IPS DF 4.7 (cell line): Measurements from ENCODE around the gene FGD5.

ENCODE experiments used
- DNase-seq: peaks from one replicate; pipeline ENCODE4 v3.0.0-alpha.2; 2013; ENCODE audit warnings: low spot score; ENCODE audit errors: extremely low read depth

The FGD5 gene

DNA sequence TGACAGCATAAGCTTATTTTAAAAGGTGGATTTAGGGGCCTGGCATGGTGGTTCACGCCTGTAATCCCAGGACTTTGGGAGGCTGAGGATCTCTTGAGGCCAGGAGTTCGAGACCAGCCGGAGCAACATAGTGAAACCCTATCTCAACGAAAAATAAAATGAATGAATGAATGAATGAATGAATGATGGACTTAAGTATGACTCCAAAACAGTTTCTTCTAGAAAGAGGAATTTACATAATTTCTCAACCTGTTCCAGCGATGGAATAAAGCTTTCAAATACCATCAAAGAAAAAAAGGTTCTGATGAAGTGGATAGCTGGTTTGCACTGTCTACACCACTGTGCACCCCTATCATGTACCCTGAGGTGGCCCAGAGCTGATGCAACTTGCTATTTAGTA, 108.5 kb downstream of the FGD5 start:
- no peak for DNase-seq

DNA sequence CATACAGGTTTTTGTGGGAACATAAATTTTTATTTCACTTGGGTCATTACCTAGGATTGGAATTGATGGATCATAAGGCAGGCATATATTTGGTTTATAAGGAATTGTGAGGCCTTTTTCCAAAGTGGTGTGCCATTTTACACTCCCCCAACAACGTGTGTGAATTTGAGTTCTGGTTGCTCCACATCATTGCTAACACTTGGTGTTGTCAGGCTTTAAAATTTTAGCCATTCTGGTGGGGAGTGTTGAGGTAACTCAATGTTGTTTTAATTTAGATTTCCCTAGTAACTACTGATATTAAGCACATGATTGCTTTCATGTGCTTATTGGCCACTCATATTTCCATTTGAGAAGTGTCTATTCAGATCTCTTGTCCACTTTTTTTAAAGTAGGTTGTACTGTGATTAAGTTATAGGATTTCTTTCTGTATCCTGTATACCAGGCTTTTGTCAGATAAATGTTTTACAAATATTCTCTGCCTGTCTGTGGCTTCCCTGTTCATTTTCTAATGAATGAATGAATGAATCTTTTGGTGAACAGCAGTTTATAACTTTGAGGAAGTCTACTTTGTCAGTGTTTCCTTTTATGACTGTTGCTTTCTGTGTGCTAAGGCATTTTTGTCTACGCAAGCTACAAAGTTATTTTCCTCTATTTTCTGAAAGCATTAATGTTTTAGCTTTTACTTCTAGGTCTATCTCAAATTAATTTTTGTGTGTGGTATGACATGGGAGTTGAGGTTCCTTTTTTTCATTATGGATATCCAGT, 110.7 kb downstream of the FGD5 start:
- no peak for DNase-seq

DNA sequence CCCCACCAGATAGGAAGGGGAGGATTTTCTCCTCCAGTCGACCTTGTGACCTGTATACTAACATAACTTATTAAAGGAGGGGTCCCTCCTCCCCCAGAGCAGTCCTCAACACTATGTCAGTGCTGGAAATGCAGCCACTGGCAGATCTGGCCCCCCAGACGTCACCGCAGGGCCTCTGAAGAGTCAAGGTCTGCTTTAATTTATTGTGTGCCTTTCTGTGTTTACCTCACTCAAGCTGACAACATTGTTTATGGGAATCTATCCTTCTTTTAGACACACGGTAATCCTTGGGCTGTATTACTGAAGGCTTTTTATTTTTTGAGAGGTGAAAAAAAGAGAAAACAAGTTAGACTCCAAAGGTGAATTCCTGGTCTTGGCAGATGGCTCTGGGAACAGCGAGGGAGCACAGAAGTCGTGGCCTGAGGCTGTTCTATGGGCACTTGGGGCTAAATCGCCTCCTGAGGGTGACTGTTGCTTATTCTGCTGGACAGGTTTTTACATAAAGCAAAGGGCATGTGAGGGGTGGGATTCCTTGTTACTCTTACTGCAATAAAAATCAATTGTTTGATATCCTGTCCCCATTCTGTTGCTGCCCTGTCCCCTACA, 115.2 kb downstream of the FGD5 start:
- DNase-seq = no peak

DNA sequence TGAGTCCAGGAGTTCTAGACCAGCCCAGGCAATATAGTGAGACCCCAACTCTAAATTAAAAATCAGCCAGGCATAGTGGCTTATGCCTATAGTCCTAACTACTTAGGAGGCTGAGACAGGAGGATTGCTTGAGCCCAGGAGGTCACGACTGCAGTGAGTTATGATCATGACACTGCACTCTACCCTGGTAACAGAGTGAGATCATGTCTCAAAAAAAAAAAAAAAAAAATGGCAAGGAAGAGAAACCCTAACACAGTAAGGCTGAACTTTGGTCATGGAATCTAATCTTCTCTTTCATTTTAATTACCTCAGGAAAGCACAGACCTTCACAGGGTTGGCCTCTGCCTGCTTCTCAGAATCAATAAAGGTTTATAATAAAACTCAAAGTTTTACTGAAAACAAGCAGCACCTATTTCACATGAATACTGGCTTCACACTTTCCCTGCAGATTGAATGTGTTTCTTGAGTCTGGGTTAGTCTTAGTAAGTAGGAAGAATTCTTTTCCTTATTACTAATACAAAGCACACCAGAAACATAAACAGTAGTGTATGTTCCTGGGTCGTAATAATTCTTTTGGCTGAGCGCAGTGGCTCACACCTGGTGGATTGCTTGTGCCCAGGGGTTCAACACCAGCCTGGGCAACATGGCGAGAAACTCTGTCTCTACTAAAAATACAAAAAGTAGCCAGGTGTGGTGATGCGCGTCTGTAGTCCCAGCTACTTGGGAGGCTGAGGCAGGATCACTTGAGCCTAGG, 117.0 kb downstream of the FGD5 start:
- DNase-seq = no peak

DNA sequence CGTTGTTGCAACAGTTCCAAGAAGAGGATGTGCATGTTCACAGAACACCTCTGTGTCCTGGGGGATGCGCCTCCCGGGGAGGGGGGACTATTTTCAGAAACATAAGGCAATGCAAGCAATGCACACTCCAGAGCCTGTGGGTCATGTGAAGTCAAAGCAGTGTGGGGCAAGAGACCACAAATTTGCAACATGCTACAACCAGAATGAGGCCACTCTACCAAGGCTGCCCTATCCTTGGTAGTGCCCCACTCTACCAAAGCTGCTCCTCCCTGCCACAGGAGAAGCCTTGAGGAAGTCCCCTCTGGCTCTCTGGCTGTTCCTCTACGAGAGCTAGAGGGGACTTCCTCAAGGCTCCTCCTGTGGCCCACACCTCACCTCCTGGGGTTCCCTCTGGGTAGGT, 120.2 kb downstream of the FGD5 start:
- DNase-seq = no peak

DNA sequence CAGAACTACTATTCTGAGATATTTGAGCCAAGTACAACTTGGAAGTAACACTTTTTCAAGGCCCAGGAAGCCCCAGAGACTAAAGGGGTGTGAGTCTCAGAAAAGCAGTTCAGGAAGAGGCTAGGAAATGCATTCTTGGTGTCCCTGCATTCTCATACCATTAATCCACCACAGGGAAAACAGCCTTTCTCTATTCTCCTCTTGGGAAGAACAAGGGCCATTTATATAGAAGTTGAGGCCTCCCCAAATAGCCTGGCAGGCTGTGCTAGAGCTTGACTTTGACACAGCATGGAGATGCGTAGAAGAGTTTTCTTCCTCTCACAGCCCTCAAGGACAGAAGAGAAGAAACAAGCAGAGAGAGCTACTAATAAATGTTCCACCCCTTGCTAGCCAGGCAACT, 123.1 kb downstream of the FGD5 start:
- DNase-seq = no peak

DNA sequence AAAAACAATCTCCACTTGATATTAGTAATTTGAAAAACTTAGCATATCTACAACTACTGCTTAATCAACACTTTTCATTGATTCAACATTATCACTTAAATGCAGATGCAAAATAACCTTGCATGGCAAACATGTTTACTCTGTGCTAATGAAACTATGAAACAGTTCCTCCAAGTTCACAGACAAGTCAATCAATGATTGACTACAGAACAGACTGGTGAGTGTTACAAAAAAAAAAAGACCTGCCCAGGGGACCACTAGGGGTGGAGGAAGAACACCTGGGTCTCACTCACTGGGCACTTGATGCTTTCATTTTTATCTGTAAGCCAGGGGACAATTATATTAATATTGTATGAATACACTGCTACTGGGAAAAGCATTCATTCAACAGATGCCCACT, 124.3 kb downstream of the FGD5 start:
- DNase-seq = no peak

DNA sequence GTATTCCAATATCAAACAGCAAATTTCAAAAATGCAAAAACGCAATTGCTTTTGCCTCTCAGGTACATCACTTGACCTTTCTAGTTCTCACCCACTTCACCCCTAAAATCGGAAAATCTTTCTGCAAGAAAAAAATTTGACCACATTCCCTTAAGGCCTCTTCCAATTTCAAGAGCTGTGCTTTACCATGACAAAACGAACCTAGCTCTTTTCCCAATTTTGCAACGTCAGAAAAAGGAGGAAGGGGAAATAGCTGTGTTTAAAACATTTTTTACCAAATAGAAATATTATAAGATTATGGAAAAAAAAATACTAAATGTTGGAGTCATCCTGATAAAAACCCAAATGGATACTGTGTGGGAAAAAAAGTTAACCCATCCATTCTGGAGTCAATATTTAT, 127.5 kb downstream of the FGD5 start:
- DNase-seq = no peak

DNA sequence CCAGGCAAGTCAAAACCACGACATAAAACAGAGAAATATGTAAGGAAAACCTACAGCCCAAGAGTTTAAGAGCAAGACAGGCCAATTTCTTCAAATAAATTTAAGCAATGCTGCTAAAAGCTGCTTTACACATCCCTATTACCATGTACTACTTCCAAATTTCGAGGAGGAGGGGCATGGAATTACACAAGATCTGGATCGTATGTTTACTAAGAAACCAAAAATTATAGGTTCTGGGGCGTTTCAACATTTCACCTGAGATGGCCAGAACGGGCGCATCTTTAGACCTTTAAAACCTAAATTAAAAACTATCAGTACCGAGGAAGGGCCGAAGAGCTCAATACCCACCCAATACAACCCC, 128.0 kb downstream of the FGD5 start:
- no peak for DNase-seq

DNA sequence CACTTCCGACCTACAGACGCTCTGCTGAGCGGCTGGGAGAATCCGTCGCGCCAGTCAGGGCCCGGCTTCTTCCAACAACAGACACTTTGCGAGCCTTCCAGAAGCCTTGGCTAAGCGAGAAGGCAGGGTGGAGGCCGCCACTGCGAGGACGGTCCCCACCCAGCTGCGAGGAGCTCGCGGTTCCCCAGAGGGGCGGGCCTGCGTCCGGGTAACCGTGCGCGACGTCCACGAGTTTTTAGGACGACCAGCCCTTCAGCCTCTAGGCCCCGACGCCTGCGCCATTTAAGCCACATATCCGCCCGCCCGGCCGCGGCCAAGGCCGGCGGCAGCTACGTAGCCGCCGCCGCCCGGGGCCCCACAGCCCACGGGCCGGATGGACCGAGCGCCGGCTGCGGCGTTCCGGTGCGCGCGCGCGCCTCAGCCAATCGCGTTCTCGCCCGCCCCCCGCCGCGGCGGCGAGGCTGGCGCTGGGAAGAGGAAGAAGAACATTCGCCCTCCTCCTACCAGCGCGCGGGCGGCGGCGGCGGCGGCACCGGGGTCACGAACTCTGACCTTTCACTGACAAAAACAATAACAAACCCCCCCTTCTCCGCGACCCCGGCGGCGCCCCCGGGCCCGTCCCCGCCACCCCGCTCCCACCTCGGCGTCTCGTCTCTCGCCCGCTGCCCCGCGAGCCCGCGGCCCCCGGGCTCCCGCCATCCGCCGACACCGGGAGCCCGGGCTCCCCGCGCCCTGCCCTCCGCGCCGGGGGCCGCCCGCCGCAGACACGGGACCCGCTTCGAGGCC, 128.5 kb downstream of the FGD5 start, which contains the start of gene NR2C2:
NR2C2 (plus strand) TSS at position 484 of the 786 bp plus-strand sequence. CDS start 56,332 bp downstream, outside the sequence.
- no peak for DNase-seq

DNA sequence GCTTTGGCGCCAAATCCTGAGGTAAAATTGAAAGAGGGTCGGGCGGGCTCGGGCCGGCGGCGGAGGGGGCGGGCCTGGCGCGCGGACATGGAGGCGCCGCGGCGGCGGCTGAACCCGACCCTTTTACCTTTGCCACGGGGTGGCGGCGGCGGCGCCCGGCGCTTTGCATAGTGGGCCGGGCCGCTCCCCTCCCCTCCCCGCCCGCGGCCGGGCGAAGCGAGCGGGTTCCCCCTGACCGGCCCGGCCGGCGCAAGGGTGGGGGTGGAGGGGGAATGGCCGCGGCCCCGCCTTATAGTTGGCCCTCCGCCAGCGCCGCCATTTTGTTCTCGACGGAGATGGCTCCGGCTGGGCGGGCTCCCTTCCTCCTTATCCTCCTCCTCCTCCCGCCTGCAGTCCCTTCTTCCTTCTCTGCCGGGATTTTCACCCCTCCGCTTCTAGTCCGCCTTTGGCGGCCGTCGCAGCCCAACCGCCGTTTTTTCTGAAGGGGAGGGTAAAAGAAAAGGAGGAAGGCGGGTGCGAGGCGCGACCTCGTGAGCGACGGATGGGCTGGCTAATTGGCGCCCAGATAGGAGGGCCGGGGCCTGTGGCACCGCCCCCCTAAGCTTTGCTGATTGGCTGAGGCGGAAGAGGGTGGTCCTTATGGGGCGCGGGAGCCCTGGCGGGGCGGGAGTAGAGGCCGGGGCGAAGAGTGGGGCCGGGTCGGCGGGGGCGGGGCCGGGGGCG, 129.3 kb downstream of the FGD5 start:
- peak; percentile 83 for DNase-seq

DNA sequence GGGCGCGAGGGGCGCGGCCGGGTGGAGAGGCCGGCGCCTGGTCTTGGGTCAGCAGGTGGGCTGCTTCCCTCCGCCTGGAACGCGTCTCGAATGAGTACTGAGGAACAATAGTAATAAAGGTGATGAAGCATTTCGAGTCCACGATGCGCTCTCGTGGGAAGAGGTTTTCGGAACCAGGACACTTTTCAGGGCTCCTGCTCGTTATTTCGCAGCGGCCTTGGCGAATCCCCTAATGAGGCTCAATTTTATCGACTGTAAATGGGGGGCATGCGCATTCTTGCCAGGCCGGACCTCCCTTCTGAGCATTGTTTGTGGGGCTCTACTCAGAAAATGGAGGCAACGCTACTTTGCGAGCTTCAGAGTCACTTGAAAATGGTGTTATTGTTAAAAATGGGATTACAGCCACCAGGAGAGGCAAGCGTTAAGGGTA, 129.9 kb downstream of the FGD5 start:
- DNase-seq = no peak

DNA sequence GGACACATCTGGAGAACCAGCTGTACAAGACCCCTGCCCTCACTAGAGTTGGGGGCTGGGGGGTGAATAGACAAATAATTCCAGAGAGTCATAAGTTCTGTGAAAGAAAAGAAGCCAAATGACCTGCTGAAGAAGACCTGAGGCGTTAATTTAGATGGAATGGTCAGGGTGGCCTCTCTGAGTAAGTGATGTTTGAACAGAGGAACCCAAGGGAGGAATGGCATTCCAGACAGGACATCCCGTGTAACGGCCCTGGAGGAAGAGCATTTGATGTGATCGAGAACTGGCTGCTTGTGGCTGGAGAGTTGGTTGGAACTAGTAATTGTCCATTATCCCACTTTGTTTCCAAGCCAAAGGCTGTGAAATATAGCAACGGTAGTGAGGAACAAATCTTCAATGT, 130.4 kb downstream of the FGD5 start:
- DNase-seq = no peak

DNA sequence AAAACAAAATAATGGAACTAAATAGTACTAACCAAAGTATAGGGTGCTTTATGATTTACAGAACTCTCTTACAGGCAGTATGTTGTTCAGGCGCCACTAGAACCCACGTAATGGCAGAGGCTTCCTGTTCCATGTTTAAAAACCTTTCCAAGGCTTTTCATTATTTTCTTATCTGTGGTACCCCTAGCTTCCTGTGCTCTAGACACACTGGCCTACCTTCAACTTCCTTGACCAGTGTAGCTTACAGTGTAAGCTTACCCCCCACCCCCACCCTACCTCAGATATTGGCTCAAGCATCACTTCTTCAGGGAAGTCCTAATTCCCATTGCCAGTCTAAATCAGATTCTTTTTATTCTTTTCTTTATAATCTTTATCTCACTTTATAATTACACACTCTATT, 131.5 kb downstream of the FGD5 start:
- DNase-seq = no peak

DNA sequence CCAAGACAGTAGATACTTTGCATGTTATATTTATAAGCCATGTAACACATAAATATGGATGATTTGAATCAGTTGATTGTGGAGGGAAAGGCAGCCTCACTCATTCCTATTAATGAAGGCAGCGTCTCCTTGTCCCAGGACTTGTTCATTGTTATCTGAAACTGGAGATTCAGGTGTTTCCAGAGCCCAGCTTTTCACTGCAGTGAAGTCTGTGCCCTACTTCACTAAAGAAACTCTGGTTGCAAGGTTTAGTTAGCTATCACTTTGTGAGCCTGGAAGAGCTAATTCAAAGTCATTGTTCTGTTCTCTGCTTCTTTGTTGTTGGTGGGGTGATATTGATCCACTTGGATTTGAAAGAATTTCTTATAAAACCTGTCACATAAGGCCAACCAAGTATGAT, 138.4 kb downstream of the FGD5 start:
- DNase-seq = no peak

DNA sequence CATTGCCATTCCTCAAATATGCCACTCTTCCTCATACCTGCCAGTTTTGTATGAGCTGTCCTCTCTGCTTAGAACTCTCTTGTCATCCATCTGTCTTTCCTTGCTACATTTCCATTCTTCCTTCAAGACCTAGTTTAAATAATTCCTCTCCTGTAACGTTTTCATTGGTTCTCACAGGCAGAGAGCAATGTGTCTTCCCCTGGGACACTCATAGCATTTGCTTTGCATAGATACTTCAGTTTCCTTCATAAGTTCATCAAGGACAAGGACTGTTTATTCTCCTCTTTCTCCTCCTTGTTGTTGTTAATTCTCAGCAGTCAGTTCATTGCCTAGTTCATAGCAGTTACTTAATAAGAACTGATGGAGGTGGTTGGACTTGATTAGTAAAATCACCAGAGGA, 139.2 kb downstream of the FGD5 start:
- DNase-seq = no peak

DNA sequence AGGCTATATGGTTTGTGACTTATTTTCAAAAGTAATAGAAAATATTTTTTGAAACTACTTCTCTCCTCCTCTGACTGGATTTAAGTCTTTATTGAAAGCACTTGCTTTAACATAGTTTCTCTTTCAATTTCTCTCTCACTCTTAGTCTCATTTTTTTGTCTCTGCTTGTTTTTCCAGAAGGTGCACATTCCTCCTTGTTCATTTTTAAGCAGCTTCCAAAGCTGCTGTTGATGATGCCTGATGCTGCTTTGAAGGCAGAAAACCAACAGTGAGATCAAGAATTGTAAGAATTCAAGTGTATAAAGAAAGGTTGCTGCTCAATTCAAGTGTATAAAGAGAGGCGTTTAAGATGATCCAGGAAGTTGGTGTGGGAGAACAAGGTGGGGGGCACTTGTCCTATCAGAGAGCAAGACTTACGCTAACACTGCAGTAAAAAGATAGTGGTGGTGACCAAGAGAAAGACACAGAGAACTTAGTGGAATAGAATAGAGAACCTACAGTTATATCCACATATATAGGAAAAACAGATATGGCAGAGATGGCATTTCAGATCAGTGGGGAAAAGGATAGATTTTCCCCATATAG, 140.7 kb downstream of the FGD5 start:
- DNase-seq = no peak

DNA sequence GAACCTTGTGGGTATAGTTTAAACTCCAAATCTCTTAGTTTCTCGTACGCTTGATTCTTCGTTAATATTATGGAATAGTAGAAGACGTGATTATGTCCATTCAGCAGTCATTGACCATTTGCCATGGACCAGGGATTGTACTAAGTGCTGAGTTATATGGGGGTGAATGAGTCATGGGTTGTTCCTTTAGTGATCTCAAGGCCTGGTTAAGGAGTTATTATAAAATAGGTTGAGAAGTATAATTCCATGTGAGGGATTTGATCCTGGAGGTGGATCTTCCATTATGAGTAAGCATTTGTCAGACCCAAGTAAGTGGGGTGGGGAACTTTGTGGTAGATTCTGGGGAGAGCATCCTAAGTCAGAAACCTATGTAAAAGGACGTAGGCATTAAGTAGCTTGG, 144.0 kb downstream of the FGD5 start:
- no peak for DNase-seq

DNA sequence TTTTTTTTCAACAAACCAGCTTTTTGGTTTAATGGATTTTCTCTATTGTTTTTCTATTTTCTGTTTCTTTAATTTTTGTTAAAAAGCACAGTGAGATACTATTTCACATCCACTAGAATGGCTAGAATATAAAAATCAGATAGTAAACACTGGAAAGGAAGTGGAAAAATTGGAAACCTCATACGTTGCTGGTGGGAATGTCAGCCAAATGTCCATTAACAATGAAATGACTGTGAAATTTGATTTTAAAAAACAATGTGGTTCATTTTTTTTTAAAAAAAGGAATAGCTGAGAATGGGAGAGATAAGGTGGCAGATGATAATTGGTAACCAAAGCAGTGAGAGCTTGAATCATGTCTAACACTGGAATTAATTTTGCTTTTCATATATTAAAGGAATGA, 148.5 kb downstream of the FGD5 start:
- no peak for DNase-seq

DNA sequence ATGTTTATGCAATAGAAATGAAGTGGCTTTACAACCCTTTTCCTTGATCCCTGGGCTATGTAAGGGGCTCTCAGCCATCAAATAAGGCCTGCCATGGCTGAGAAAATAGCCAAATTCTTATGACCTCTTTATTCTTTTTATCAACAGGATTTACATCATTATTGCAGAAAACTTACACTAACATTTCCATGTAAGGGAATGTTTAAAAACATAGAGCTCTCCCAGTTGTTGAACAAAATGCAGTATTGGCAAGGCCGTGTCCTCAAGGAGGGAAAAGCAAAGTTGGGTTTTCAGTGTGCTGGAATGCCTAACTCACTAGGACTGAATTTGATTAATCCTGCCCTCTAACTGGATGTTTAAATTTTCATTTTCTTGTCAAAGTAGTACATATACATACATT, 150.9 kb downstream of the FGD5 start:
- no peak for DNase-seq

DNA sequence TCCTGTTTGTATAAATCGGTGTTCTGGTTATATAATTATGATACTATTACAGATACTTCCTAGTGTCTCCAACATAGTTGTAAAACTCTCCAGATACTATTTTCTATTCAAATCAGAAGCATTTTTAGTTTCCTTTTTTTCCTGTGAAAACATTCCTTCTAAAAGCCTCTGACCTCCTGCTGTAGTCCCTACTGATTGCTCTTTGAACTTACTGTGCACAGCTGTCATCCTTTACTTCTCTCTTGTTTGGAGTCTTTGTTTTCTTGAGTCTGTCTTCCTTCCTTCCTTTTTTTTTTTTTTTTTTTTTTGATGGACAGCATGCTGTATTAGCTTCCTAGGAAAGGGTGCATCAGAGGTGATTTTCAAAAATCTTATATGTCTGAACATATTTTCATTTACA, 157.6 kb downstream of the FGD5 start:
- no peak for DNase-seq
